Subcutaneous adipose tissue (tissue), 4 donors: ENCODE measurements around the gene TCIRG1. TPM values are rescaled to one million over a fixed set of nuclear protein-coding genes. Genes with fewer than 3 reads are reported as not detected.

Source experiments
- CTCF ChIP-seq: fragments of 450-650 bp; IDR thresholded peaks from one replicate; pipeline ENCODE4 v1.5.1; 2016; ENCODE audit warnings: low read depth, mild to moderate bottlenecking, control low read depth, antibody characterized with exemption, moderate library complexity
- total RNA-seq, 4 donors: library from RNA; depleted of rRNA; stranded (reverse); fragments of >200 nt; gene quantifications; one replicate each; pipeline ENCODE4 v1.1.0, GENCODE V29; 2016

The TCIRG1 gene
- total RNA-seq, 4 donors from 2014 or later, result 56.4 to 145 (median 118) TPM

GRCh38 chr11:68016161-68016903 is 22.5 kb upstream of the TCIRG1 start:
- TF ChIP-seq CTCF, result no peak

- no peak for TF ChIP-seq CTCF
Measured at GRCh38 chr11:68016904-68017817, 21.7 kb upstream of the TCIRG1 start.

- TF ChIP-seq CTCF, result no peak
Measured at GRCh38 chr11:68017980-68018729, 20.7 kb upstream of the TCIRG1 start.

- TF ChIP-seq CTCF, result no peak
Measured at GRCh38 chr11:68018730-68019190, 20.1 kb upstream of the TCIRG1 start.

DNA sequence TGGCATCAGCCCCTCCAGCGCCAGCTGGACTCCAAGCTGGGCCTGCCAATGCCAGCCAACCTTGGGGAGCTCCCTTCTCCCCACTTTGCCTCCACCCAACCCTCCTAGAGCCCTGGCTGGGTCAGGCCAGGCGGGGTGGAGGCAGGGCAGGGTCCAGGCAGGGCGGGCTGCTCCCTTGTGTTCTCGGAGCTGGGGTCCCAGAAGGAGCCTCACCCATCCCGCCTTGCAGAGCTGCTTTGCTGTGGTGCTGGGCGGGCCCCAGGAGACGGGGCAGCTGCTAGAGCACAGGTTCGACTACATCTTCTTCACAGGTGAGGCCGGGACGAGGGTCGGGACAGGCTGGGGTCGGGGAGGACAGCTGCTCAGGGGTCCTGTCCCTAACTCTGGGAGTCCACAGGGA is 19.3 kb upstream of the TCIRG1 start:
- no peak for TF ChIP-seq CTCF

GRCh38 chr11:68020575-68020974 is 18.2 kb upstream of the TCIRG1 start:
- TF ChIP-seq CTCF, result no peak
